SU-DHL-6 (cell line): ENCODE measurements around the gene PAIP2B.

Source experiments
- CTCF ChIP-seq: fragments of 200-600 bp; sonication (generic); IDR thresholded peaks from one replicate; pipeline ENCODE4 v1.5.1; 2017; ENCODE audit warnings: antibody characterized with exemption, mild to moderate bottlenecking, low read length, moderate library complexity; ENCODE audit not compliant: insufficient read depth, poor library complexity, severe bottlenecking
- EZH2phosphoT487 ChIP-seq: fragments of 200-600 bp; sonication (generic), shearing (Covaris generic); conservative IDR thresholded peaks from 2 replicates; pipeline ENCODE4 v1.6.1; 2018; ENCODE audit warnings: mild to moderate bottlenecking, antibody characterized with exemption, low read length, moderate library complexity, mixed read lengths

- no peak for TF ChIP-seq EZH2phosphoT487
- TF ChIP-seq CTCF: no peak
These were observed 17.4 kb upstream of the PAIP2B start for GRCh38 chr2:71244302-71244660.
